Measurements from ENCODE around the gene TEX12.
"Not testable (repeated sequence)": the region's sequence is repeated elsewhere in the genome, so short reads cannot be mapped to it uniquely, and the experiment has no call there.

TEX12 gene

DNA sequence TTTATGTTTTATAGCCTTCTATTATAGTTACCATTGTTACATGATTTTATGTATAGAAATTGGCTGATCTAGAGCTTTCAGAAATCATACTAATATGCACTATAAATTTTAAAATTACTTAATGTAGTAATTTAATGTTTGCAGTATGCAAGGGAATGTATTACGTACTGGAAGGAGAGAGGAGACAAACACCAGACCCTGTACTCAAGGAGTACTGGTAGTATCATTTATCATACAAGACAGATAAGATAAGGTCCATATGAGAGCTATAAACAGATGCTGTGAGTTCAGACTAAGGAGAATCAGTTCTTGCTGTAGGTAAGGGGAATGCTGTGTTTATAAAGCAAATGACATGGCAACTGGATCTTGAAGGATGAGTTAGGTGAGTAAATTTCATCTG is 8.9 kb downstream of the TEX12 start:
- Mint-ChIP-seq H3K4me1 (peaks cover 10 to 25% of the 10 kb centered on the region in 2 donors), H3K9me3 (no peaks in the 10 kb centered on the region), H3K27ac (no peak overlapping the region), H3K27me3 (peaks cover 10 to 13% of the 10 kb centered on the region in 2 donors), H3K4me3 (no peak overlapping the region), H3K36me3 (peaks cover 0 to 1% of the 10 kb centered on the region in 2 donors)
- ATAC-seq (replicated peaks) = no peak
- no peak for DNase-seq

- no peak overlapping the region for H3K4me3 Mint-ChIP-seq
- peaks cover 10 to 28% of the 10 kb centered on the region in 2 donors for H3K4me1 Mint-ChIP-seq
- H3K27me3 Mint-ChIP-seq = peaks cover 10 to 13% of the 10 kb centered on the region in 2 donors
- DNase-seq = no peak
- no peak for ATAC-seq (replicated peaks)
- no peaks in the 10 kb centered on the region for H3K9me3 Mint-ChIP-seq
- peaks cover 0 to 1% of the 10 kb centered on the region in 2 donors for H3K36me3 Mint-ChIP-seq
- H3K27ac Mint-ChIP-seq = no peak overlapping the region
Measured at GRCh38 chr11:112177589-112177988, 10.4 kb downstream of the TEX12 start.

GRCh38 chr11:112178428-112178827 is 11.3 kb downstream of the TEX12 start:
- Mint-ChIP-seq H3K27ac (no peak overlapping the region), H3K4me1 (peaks cover 10 to 36% of the 10 kb centered on the region in 2 donors), H3K27me3 (peaks cover 10 to 13% of the 10 kb centered on the region in 2 donors), H3K36me3 (peaks cover 0 to 1% of the 10 kb centered on the region in 2 donors), H3K4me3 (no peak overlapping the region), H3K9me3 (no peaks in the 10 kb centered on the region)
- ATAC-seq (replicated peaks) = no peak
- no peak for DNase-seq

GRCh38 chr11:112178936-112179335 is 11.8 kb downstream of the TEX12 start:
- H3K27me3 Mint-ChIP-seq = peaks cover 10 to 13% of the 10 kb centered on the region in 2 donors
- H3K4me1 Mint-ChIP-seq = peaks cover 10 to 36% of the 10 kb centered on the region in 2 donors
- no peak overlapping the region for H3K4me3 Mint-ChIP-seq
- H3K27ac Mint-ChIP-seq = peak overlapping the region; percentile 33
- ATAC-seq (replicated peaks) (no peak), DNase-seq (no peak)
- H3K36me3 Mint-ChIP-seq = peaks cover 0 to 1% of the 10 kb centered on the region in 2 donors
- no peaks in the 10 kb centered on the region for H3K9me3 Mint-ChIP-seq

- Mint-ChIP-seq H3K27me3 (peaks cover 8 to 11% of the 10 kb centered on the region in 2 donors), H3K27ac (no peak overlapping the region), H3K4me1 (peaks cover 9 to 36% of the 10 kb centered on the region in 2 donors), H3K36me3 (peaks cover 0 to 1% of the 10 kb centered on the region in 2 donors), H3K4me3 (no peak overlapping the region), H3K9me3 (no peaks in the 10 kb centered on the region)
- ATAC-seq (replicated peaks) (peak; percentile 98), DNase-seq (peak; percentile 28)
Measured at GRCh38 chr11:112179601-112180000, 12.4 kb downstream of the TEX12 start.

- H3K27ac Mint-ChIP-seq = no peak overlapping the region
- ATAC-seq (replicated peaks) = peak in 1 of 2 donors; percentile 56
Measured at GRCh38 chr11:112182867-112183266, 15.7 kb downstream of the TEX12 start.

DNA sequence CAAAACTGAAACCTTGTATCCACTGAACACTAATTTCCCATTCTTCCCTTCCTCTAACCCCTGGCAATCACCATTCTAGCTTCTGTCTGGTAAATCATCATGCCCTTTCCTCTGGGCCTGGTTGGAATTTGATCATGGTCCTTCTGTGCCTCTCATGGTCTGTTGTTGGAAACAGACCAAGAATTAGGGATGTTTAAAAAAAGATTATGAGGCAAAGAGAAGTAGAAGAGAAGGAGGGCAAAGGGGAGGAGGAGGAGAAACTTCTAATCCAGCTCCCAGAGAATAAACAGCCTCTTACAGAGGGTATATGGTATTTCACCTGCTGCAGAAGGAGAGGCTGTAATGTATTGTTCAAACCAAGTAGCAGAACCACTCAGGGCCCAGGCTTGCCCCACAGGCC is 18.7 kb downstream of the TEX12 start:
- H3K4me3 Mint-ChIP-seq = no peak overlapping the region
- peaks cover 10 to 11% of the 10 kb centered on the region in 2 donors for H3K27me3 Mint-ChIP-seq
- H3K36me3 Mint-ChIP-seq = peaks cover 0 to under 1% of the 10 kb centered on the region in 2 donors
- DNase-seq (no peak), ATAC-seq (replicated peaks) (no peak)
- H3K27ac Mint-ChIP-seq = no peak overlapping the region
- no peaks in the 10 kb centered on the region for H3K9me3 Mint-ChIP-seq
- H3K4me1 Mint-ChIP-seq = peaks cover 0 to 11% of the 10 kb centered on the region in 2 donors

More at GRCh38 chr11:112182867-112183266, 15.7 kb downstream of the TEX12 start:
- H3K27me3 Mint-ChIP-seq = peaks cover 0 to 4% of the 10 kb centered on the region in 2 donors
- H3K36me3 Mint-ChIP-seq = peaks cover 0 to 1% of the 10 kb centered on the region in 2 donors
- H3K4me3 Mint-ChIP-seq = no peak overlapping the region
- DNase-seq = no peak
- peaks cover 6 to 26% of the 10 kb centered on the region in 2 donors for H3K4me1 Mint-ChIP-seq
- no peaks in the 10 kb centered on the region for H3K9me3 Mint-ChIP-seq

DNA sequence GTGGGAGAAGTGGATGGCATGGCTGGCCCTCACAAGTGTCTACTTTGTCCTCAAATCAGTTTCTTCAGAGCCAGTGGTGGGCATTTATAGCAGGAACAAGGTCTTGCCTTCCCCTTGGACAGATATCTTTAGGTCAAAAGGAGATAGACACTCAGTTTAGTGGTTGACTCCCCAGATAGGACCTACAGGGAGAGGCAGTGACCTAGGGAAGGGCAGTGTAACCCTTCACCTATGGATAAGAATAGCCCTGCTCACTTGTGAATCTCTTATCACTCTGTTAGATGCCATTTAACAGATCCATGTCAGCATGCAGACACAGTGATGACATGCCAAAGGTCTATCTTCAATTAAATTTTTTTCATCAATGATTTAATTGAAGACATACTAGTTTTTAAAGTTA is 19.1 kb downstream of the TEX12 start:
- H3K4me1 Mint-ChIP-seq = peaks cover 0 to 11% of the 10 kb centered on the region in 2 donors
- H3K4me3 Mint-ChIP-seq = no peak overlapping the region
- no peaks in the 10 kb centered on the region for H3K36me3 Mint-ChIP-seq
- no peak for DNase-seq
- peaks cover 10 to 11% of the 10 kb centered on the region in 2 donors for H3K27me3 Mint-ChIP-seq
- ATAC-seq (replicated peaks) = no peak
- H3K9me3 Mint-ChIP-seq = no peaks in the 10 kb centered on the region
- H3K27ac Mint-ChIP-seq = no peak overlapping the region

DNA sequence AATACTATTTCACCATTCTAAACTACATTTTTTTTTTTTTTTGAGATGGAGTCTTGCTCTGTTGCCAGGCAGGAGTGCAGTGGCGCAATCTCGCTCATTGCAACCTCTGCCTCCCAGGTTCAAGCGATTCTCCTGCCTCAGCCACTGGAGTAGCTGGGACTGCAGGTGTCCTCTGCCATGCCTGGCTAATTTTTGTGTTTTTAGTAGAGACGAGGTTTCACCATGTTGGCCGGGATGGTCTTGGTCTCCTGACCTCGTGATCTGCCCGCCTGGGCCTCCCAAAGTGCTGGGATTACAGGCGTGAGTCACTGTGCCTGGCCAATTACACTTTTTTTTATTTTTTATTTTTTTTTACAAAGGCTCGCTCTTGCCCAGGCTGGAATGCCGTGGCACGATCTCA is 27.9 kb downstream of the TEX12 start:
- DNase-seq; ATAC-seq (replicated peaks); H3K4me1 Mint-ChIP-seq; H3K27ac Mint-ChIP-seq; H3K36me3 Mint-ChIP-seq; H3K4me3 Mint-ChIP-seq; H3K9me3 Mint-ChIP-seq; H3K27me3 Mint-ChIP-seq: not testable (repeated sequence)

DNA sequence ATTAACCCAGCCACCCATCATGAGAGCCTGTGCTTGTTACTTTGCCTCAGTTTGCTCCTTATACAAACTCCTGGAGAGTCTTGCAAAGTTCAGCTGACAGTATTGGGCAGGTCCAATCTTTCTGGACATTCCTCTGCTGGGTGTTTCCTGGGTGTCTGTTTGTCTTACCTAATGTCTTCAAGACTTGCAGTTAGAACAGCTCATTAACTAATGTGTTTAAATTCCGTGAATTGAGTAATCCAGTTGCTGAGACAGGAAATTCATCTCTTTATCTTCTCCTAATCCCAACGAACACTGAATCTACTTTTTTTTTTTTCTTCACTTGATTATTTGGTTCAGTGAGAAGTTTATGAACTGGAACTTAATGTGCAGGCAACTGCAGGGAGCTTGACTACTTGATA is 28.8 kb downstream of the TEX12 start:
- Mint-ChIP-seq H3K9me3 (no peaks in the 10 kb centered on the region), H3K27ac (no peak overlapping the region), H3K36me3 (no peaks in the 10 kb centered on the region), H3K27me3 (no peaks in the 10 kb centered on the region), H3K4me1 (no peaks in the 10 kb centered on the region), H3K4me3 (no peak overlapping the region)
- DNase-seq (no peak), ATAC-seq (replicated peaks) (no peak)

DNA sequence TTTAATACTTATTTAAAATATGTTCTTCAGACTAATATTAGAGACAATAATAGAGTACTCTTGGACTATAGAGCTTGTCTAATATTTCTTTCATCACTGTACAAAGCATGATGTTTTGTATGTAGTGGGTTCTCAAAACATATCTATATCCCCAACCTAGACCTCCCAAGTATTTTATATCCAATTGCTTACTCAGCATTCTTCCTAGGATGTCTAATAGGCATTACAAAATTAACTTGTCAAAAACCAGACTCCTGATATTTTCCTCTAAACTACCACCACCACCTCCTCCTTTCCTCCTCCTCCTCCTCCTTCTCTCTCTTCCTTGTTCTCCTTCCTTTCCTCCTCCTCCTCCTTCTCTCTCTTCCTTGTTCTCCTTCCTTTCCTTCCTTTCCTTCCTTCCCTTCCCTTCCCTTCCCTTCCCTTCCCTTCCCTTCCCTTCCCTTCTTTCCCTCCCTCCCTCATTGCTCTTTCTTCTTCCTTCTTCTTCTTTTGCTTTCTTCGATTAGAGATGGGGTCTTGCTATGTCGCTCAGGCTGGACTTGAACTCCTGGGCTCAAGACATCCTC is 29.4 kb downstream of the TEX12 start:
- Mint-ChIP-seq H3K36me3 (no peaks in the 10 kb centered on the region), H3K4me3 (no peak overlapping the region), H3K27ac (no peak overlapping the region), H3K9me3 (no peaks in the 10 kb centered on the region), H3K4me1 (no peaks in the 10 kb centered on the region), H3K27me3 (no peaks in the 10 kb centered on the region)
- DNase-seq (no peak), ATAC-seq (replicated peaks) (no peak)

GRCh38 chr11:112199101-112199500 is 31.9 kb downstream of the TEX12 start:
- H3K4me3 Mint-ChIP-seq = not testable (repeated sequence)

DNA sequence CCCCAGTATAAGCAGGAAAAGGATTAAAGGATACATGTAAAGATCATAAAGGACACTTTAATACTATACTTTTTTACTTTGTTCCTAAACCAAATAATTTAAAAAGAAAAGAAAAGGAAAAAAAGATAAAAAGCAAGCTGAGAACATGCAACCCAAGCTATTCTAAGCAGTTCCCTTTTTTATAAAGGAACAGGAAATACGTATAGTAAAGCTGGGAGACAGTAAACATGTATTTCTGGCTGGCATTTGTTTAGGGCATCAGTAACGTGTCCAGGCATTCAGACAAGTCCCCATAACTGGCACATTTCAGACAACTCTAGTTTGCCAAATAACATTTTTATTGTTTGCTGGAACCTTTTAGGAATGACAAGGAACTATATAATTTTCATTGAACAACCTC is 33.1 kb downstream of the TEX12 start:
- Mint-ChIP-seq H3K4me1 (no peaks in the 10 kb centered on the region), H3K27ac (no peak overlapping the region), H3K9me3 (no peaks in the 10 kb centered on the region), H3K36me3 (no peaks in the 10 kb centered on the region), H3K4me3 (no peak overlapping the region), H3K27me3 (no peaks in the 10 kb centered on the region)
- DNase-seq = no peak
- ATAC-seq (replicated peaks) = no peak

More at GRCh38 chr11:112199101-112199500, 31.9 kb downstream of the TEX12 start:
- H3K27ac Mint-ChIP-seq; ATAC-seq (replicated peaks); DNase-seq; H3K36me3 Mint-ChIP-seq; H3K27me3 Mint-ChIP-seq; H3K9me3 Mint-ChIP-seq; H3K4me1 Mint-ChIP-seq: not testable (repeated sequence)

DNA sequence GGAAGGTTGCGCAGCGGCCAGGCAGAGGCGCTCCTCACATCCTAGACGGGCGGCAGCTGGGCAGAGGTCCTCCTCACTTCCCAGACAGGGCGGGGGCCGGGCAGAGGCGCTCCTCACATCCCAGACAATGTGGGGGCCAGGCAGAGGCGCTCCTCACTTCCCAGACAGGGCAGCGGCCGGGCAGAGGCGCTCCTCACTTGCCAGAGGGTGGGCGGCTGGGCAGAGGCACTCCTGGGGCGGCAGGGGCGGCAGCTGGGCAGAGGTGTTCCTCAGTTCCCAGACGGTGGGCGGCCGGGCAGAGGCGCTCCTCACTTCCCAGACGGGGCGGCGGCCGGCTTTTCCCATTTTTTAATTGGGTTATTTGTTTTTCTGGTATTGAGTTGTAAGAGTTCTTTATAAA is 38.9 kb downstream of the TEX12 start:
- no peak overlapping the region for H3K4me3 Mint-ChIP-seq

DNA sequence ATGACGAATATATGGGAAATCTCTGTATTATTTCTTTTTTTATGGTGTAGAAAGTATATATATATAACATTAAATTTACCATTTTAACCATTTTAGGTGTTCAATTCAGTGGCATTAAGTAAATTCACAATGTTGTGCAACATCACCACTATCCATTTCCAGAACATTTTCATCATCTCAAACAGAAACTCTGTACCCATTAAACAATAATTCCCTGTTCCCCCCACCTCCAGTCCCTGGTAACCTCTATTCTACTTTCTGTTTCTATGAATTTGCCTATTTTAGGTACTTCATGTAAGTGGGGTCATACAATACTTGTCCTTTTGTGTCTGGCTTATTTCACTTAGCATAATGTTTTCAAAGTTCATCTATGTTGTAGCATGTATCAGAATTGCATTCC is 43.7 kb downstream of the TEX12 start:
- ATAC-seq (replicated peaks) = no peak
- Mint-ChIP-seq H3K9me3 (no peaks in the 10 kb centered on the region), H3K36me3 (peaks cover 0 to 1% of the 10 kb centered on the region in 2 donors), H3K4me1 (no peaks in the 10 kb centered on the region), H3K27me3 (no peaks in the 10 kb centered on the region), H3K4me3 (no peak overlapping the region), H3K27ac (no peak overlapping the region)
- DNase-seq = no peak

More for the DNA sequence above, 38.9 kb downstream of the TEX12 start:
- Mint-ChIP-seq H3K27me3 (no peaks in the 10 kb centered on the region), H3K4me1 (no peaks in the 10 kb centered on the region), H3K36me3 (no peaks in the 10 kb centered on the region), H3K9me3 (no peaks in the 10 kb centered on the region), H3K27ac (no peak overlapping the region)
- no peak for ATAC-seq (replicated peaks)
- DNase-seq = no peak
